Measurements from ENCODE around the gene GNB3. TPM values are rescaled to one million over a fixed set of nuclear protein-coding genes. Genes with fewer than 3 reads are reported as not detected.

GNB3 gene
- total and polyA plus RNA-seq, 9 of the 15 experiments (the other 6 are each of a cell fraction or from before 2014, with no cell fraction given), result 1.4 to 5.8 (median 2.0) TPM

DNA sequence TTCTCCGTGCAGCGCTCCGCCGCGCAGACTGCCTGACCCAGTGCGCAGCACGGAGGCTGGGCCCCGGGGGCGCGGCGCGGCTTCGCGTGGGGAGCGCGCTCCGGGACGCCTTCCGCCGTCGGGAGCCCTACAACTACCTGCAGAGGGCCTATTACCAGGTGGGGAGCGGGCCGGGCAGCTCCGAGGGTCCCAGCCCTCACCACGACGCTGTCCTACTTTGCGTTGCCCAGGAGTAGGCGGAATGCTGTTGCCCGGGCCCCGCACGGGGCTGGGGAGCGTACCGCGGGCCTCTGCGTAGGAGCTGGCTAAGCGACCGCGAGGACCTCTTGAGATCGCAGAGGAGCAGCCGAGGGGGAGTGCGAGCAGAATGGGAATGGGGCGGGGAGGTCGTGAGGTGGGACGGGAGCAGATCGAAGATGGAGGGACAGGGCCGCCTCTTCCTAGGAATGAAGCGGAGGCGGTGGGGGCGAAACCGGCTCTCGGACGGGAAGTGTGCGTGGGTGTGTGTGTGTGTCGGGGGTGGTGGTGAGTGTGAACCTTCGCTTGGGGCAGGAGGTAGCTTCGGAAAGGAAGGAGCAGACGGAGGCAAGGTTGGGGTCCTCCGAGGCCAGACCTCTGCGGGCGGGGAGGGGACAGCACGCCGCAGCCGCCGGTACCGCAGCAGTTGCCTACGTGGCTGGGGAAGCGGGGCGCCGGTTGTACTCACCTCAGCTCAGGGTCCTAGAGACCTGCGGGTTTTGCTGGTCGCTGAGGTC, 11.8 kb upstream of the GNB3 start (continued):
- TF ChIP-seq HNRNPLL (IDR thresholded peaks at IDR 0.05; ENCODE audit: low read depth, low read length, poor library complexity, severe bottlenecking) (peak; percentile 67), MCM2 (IDR thresholded peaks at IDR 0.05; ENCODE audit: low read depth) (no peak), GABPA (tag; conservative IDR thresholded peaks at IDR 0.05; ENCODE audit: low read depth) (no peak), RB1 (IDR thresholded peaks at IDR 0.05; ENCODE audit: low read depth) (peak; percentile 14; the same call in 1 of the 2 replicates), ZNF121 (CRISPR knock-in tag; conservative IDR thresholded peaks at IDR 0.05) (no peak), FOXJ3 (CRISPR knock-in tag; IDR thresholded peaks at IDR 0.05) (no peak), ZNF3 (CRISPR knock-in tag; IDR thresholded peaks at IDR 0.05) (no peak), NR2C2 (CRISPR knock-in tag; IDR thresholded peaks at IDR 0.05) (no peak), NR2C2 (tag; IDR thresholded peaks at IDR 0.05) (no peak), ZNF561 (CRISPR knock-in tag; conservative IDR thresholded peaks at IDR 0.05) (no peak), NBN (IDR thresholded peaks at IDR 0.05; ENCODE audit: low read depth) (0 out of 2 replicates have a peak, but pooled peaks have one; percentile 17), ETV1 (tag; conservative IDR thresholded peaks at IDR 0.05; ENCODE audit: low read depth) (no peak), ZZZ3 (IDR thresholded peaks at IDR 0.05) (no peak), ZNF24 (IDR thresholded peaks at IDR 0.05) (no peak), TARDBP (IDR thresholded peaks at IDR 0.05) (no peak), BDP1 (IDR thresholded peaks at IDR 0.05; ENCODE audit: insufficient read depth, insufficient read length) (no peak), SPI1 (IDR thresholded peaks at IDR 0.05; ENCODE audit: borderline replicate concordance, low read depth, low read length) (0 out of 2 replicates have a peak, but pooled peaks have one; percentile 24), SMAD4 (CRISPR knock-in tag; conservative IDR thresholded peaks at IDR 0.05) (peak; percentile 27; the same call in 1 of the 2 replicates), ADNP (tag; IDR thresholded peaks at IDR 0.05) (no peak)
- TF ChIP-seq, protein P1, sequence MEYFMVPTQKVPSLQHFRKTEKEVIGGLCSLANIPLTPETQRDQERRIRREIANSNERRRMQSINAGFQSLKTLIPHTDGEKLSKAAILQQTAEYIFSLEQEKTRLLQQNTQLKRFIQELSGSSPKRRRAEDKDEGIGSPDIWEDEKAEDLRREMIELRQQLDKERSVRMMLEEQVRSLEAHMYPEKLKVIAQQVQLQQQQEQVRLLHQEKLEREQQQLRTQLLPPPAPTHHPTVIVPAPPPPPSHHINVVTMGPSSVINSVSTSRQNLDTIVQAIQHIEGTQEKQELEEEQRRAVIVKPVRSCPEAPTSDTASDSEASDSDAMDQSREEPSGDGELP (CRISPR knock-in tag; IDR thresholded peaks at IDR 0.05; ENCODE audit: borderline replicate concordance), result 0 out of 2 replicates have a peak, but pooled peaks have one; percentile 26
- TF ChIP-seq, protein P2, sequence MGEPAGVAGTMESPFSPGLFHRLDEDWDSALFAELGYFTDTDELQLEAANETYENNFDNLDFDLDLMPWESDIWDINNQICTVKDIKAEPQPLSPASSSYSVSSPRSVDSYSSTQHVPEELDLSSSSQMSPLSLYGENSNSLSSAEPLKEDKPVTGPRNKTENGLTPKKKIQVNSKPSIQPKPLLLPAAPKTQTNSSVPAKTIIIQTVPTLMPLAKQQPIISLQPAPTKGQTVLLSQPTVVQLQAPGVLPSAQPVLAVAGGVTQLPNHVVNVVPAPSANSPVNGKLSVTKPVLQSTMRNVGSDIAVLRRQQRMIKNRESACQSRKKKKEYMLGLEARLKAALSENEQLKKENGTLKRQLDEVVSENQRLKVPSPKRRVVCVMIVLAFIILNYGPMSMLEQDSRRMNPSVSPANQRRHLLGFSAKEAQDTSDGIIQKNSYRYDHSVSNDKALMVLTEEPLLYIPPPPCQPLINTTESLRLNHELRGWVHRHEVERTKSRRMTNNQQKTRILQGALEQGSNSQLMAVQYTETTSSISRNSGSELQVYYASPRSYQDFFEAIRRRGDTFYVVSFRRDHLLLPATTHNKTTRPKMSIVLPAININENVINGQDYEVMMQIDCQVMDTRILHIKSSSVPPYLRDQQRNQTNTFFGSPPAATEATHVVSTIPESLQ (CRISPR knock-in tag; IDR thresholded peaks at IDR 0.05), result no peak
- TF ChIP-seq, protein P3, sequence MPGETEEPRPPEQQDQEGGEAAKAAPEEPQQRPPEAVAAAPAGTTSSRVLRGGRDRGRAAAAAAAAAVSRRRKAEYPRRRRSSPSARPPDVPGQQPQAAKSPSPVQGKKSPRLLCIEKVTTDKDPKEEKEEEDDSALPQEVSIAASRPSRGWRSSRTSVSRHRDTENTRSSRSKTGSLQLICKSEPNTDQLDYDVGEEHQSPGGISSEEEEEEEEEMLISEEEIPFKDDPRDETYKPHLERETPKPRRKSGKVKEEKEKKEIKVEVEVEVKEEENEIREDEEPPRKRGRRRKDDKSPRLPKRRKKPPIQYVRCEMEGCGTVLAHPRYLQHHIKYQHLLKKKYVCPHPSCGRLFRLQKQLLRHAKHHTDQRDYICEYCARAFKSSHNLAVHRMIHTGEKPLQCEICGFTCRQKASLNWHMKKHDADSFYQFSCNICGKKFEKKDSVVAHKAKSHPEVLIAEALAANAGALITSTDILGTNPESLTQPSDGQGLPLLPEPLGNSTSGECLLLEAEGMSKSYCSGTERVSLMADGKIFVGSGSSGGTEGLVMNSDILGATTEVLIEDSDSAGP (CRISPR knock-in tag; IDR thresholded peaks at IDR 0.05), result no peak
- TF ChIP-seq, protein P4, sequence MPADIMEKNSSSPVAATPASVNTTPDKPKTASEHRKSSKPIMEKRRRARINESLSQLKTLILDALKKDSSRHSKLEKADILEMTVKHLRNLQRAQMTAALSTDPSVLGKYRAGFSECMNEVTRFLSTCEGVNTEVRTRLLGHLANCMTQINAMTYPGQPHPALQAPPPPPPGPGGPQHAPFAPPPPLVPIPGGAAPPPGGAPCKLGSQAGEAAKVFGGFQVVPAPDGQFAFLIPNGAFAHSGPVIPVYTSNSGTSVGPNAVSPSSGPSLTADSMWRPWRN (IDR thresholded peaks at IDR 0.05; ENCODE audit: low read depth), result no peak

Data from K562 (cell line).